GM21576 (cell line): ENCODE results near the gene PALLD.
A peak's percentile ranks its signal among the peaks of the same experiment; 100 is the strongest.

Experiments
- ATAC-seq: cut with Tn5 transposase; IDR thresholded peaks from one replicate; pipeline ENCODE4 v1.9.1; 2021; ENCODE audit warnings: mild to moderate bottlenecking, moderate library complexity; ENCODE audit not compliant: unreplicated experiment

Gene PALLD

DNA sequence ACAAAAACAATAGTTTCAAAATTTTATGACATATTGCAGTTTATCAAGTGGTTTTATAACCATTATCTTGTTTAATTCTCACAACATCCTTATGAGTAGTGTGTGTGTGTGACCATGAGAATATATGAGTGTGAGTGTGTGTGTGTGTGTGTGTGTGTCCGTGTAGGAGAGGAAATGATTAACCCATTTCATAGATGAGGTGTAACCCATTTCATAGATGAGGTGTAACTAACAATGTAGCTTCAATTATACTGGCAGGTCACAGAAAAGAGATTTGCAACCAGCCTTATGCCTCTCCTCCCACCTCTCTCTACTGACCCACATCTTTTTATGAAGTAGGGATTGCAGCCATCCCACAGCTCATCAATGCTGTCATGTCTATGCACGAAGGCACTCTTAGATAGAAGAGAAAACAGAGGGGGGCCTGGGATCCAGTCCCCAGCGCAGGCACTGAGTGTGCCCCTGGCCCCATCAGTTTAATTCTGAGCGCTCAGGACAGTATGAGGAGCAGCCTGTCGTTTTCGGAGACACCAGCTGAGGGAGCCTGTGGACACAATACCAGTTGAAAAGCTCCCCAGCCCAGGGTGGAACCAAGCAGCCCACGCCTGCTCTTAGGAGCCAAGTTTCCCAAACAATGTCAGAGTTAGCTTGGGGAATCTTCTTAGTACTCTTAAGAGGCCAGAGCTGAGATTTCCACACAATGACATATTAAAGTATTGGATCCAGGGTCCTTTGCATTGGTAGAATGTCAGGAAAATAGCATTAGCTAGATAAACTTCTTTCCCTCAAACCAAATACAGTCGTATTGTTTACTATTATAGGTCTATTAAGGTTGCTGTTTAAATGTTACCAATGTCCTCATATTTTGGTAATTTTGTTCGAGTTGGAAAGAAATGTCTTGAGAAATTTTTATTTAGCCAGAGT, 88.6 kb downstream of the PALLD start:
- ATAC-seq, result peak; percentile 82

DNA sequence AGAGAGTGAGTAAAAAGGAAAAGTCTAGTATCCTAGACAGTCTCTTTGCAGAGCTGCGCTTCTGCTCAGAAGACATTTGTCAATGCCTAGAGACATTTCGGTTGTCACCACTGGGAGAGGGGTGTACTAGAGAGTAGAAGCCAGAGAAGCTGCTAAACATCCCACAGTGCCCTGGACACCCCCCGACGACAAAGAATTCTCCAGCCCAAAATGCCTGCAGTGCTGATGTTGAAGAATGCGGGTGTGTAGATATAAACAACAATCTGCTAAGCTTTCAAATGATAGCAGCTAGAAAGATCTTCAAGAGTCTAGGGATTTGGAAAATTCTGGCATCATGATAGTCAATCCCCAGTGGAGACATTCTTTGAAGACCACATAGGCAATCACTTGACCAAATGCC, 90.1 kb downstream of the PALLD start:
- no peak for ATAC-seq

DNA sequence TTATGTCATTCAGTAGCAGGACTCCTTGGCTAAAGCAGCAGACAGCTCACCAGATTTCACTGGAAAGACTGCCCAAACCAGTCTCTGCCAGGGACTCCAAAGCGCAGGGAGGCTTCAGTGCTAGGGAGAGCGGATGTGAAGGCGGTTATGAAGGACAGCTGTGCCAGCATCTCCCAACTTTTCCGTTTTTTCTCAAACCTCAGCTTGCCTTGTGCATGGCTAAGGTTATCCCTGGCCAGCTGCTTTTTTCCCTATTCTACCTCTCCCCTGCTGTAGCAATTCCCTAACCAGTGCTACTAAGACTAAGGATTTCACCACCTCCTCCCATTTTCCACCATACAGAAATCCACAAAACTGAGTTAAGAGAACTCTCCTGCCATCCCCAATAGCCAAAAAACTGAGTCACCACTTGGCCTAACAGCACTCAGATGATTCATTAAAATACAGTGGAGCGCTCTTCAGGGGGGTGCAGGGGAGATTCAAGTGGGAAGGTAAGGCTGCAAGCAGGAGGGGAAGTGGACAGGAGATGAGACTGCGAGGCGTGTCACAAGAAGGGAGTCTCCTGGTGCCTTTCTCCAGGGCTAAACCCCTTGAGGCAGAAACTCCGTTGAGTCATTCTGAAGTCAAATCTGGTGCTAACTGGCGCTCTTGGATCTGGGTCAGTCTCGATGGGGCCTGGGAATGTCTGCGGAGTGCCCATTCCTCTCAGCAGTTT, 90.7 kb downstream of the PALLD start:
- no peak for ATAC-seq

DNA sequence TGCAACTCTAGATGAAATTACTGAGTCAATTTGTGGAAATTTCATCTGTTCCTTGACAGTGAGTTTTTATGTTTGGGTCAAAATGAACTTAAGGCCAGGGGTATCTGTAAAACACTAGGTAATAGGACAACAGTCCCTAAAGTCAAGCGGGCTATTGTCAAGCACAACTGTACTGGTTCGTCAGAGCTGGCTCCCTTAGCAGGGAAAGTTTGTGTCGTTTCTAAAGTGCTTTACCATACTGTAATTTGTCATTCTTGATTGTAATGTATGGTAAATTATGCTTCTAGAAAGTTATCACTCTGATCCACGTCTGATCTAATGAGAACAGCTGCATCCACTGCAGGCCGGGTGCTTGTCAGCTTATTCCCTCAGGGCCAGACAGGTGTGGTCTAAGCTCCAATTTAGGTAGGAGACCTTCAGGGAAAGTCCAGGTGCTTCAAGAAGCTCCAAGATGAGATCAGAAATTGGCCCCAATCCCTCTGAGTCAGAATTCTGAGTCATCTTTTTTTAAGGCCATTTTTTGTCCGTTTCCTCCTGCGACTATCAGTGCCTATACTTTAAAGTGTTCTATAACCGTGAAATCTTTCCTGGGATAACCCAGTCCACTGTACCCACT, 92.2 kb downstream of the PALLD start:
- no peak for ATAC-seq

DNA sequence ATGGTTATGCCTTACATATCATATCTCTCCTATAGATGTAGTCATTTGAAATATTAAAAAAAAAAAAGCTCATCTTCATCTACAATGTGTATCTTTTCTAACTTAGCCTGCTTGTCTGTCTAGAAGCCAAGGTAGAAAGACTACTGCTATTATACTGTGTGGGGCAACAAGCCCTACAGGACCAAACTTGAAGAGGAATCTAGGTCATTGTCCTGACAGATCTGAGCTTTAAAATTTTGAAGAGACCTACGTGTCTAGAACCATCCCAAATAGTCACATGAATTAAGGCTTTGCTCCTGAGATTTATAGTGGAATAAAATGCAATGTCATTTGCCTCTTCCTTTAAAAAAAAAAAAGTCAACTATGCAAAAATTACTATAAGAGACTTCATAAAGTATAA, 95.8 kb downstream of the PALLD start:
- ATAC-seq, result no peak

DNA sequence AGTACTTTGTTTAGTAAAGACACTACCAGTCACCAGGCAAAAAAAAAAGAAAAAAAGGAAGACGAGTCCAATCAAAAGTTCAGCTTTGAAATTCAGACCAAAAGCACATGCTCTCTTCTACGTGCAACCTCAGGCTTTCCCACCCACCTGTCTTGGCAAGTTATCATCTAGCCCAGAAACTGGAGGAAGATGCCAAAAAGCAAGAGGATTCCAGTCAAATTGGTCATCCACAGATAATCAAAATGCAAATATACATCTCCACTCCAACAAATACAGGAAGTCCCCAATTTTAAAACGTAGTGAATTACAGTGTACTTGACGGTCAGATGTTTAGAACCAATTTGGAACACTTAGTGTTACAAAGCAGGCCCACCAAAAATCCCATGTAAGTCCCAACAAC, 96.5 kb downstream of the PALLD start:
- no peak for ATAC-seq

DNA sequence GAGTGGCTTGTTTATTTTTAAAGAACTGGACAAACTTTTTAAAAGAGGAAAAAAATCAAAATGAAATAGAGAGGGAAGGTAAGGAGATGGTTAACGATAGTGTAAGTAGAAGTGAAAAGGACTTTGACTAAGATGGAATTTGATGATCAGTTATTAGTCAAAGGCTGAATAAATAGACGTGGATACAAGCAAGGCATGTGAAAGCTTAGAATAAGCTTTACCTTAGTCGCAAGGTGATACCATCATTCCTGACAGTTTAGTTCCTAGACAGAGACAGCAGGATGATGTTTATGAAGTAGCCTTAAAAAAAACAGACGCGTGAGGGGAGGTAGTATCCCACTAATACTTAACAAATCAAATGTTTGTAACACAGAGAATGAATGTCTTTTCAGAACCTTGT, 97.3 kb downstream of the PALLD start:
- ATAC-seq, result no peak

DNA sequence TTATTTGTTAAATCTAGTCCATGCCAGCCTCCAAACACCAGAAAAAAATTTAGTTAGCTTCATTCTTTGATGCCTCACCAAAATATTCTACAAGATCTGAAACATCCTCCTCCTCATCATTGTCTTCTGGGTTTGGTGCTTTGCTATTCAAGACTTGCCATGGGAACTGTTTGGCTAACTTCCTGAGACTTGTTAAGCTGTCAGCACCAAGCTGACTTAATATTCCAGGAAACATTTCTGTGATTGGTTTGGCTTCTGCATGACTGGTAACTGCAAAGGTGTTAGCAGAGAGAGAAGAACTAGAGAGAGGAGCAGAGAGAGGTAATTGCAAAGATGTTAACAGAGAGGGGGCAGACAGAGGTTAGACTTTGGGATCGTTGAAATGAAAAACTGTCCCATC, 101.3 kb downstream of the PALLD start:
- ATAC-seq, result no peak

DNA sequence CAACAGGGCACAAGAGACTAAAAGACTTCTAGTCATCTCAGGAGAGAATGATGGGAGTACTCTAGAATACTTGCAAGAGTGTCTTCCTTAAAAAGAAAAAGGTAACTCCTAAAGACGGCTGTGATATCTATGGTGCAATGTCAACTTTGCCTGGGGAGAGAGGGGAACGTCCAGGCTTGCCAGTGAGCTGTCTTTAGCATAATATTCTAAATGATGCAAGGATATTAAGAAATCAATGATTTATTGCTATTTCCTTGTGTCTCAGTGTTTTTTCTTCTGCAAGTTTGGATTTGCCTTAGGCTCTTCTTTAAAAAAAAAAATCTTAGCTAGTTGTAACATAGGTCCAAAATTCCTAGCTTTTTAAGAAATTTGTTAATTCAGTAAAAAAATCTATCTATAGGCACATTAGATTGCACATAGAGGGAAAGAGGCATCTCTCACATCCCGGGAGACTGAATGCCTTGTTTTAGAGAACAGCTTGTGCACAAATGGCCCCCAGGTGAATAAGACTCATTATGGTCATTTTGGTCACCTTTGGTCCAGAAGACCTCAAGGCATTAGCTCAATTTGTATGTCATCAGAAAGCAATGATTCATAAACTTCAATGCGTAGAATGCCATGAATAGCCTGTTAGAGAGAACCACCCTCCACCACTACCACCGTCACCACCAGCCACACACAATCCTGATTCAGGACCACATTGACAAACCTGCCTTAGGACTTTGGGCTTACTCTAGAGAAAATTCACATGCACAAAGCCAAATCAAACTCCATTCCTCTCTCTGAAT, 104.1 kb downstream of the PALLD start:
- ATAC-seq, result no peak

DNA sequence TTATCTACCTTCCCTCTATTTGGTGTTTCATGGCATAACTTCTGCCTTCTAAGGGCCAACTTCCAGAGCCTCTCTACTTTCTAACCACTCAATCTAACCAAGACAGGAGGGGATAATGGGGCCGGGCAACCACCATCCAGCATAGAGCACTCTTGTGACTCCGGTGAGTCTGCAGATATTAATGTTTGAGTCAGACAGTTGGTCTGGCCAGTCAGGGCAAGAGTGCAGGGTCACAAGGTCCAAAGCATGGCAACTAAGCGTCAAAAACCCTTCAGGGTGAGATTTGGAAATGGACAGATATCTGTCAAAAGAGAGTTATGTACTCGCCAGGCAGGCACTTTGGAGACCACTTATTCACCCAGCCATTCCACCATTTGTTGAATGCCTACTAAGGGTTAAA, 105.0 kb downstream of the PALLD start:
- no peak for ATAC-seq

DNA sequence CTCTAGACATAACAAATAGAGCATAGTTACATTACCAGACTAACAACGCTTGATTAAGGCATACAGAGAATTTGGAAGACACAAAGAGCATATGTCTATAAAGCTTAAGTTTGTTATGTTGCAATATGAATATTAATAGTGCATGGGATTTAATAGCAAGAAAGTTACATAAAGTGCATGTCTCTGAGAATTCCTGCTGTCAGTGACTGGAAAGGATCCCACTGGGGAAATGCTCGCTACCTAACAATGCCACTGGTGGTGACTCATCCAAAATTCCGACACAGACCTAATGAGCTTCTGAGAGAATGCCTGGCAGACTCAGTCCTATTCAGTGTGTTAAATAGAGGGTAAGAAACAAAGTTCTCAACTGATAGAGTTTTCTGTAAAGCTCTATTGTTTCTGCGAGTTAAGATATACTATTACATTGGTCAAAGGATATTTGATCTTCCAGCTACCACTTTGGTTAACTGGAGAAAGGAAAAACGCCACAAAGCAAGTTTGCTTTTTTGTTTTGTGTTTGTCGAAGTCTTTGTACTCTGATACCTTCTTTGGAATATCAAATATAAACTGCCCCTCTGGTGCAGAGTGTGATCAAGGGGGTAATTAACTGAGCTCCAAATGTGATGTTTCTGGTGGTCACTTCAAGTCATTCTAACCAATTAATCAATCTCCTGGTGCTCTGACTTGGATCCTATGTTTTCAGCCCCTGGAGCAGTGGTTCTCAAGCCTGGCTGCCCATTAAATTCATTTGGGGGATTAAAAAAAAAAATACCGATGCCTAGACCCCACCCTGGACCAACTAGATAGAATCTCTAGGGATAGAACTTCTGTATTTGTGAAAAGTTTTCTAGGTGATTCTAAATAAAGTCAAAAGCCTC, 107.9 kb downstream of the PALLD start:
- ATAC-seq, result no peak

DNA sequence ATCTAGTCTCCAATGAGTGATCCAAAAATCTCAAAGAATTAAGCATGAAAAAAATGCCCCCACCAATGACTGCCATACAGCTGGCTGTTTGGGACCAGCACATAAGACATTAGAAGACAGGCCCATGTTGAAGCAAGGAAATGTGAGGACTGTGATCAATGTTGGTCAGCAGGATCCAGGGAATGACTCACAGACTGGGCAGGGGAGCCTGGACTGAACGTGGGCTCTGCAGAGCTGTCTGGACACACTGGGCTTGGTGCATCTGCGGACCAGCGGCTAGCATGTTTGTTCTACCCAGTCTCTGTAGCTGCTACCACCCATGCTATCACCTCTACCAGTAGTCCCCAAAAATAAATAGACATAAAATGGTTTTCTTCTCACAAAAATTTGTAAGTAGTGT, 108.6 kb downstream of the PALLD start:
- no peak for ATAC-seq

DNA sequence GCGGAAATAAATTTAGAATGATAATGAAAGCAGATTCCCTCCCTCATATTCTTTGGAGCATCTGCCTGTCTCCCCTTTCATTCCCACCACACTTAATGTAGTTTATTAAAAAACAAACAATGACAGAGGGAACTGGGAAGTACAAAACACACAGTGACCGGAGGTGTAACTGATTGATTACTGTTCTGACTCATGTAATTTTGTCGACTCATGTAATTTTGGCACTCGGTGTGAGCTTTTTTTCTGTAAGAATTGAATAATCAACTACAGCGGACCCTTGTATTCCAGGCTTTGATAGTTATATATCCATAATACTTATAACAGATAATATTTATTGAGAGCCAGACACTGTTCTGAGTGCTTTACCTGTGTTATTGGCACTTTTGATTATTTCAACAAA, 110.4 kb downstream of the PALLD start:
- no peak for ATAC-seq

DNA sequence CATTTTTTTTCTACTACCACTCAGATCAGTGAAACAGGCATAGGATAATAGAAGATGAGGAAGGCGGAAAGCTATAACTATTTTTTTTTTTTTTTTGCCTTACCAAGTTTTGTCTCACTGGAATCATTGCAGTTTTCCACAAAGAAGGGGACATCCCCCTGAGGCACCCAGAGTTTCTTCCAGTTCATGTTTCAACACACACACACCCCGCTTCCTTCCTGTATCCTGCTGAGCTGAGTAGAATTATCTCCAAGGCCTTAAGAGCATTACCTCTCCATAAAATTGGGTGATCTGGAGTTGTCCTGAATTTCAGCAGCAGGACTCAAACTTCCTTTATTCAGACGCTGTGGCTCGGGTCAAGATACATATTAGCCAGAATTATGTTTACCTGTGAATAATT, 111.9 kb downstream of the PALLD start:
- no peak for ATAC-seq

DNA sequence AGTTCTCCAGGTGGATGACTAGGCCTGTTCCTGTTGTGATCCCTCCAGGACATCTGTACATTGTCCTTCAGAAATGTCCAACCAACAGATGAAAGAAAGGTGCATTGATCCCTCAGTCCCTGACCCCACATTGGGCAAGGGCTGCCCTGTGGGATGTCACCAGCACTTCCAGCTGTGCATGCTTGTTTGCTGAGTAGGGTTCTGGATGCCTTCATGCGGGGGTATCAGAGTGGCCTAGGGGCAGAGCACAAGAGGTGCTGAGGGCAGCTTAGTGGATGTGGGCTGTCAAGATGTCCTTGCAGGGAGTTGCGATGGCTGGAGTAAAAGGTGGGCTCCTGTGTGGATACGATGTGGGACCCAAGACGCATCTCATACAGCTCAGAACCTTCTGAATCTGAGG, 112.5 kb downstream of the PALLD start:
- no peak for ATAC-seq

DNA sequence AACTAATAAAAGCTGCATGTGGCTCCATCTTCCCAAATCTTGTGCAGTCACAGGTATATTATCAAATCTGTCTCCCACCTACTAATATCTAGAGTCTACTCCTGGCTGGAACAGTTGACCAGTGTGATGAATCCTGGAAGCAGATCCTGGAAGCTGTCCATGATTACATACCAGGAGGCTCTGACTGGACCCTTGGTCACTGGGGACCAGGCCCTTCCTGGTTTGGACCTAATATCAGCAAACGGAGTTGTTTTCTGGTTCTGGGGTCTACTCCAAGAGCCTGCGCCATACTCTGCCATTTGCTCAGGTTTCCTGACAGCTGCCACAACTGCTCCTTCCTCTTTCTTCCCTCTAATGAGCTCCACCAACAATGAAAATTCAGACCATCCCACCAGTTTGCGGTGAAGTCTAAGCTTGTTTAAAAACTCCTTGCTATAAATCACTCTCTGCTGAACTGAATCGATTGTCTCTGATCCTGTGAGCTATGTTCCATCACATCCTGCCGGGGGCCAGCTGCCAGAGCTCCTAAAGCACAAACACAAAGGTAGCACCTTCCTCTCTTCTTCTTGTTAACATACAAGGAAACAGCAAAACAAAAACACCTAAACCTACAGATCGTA, 114.2 kb downstream of the PALLD start:
- no peak for ATAC-seq

DNA sequence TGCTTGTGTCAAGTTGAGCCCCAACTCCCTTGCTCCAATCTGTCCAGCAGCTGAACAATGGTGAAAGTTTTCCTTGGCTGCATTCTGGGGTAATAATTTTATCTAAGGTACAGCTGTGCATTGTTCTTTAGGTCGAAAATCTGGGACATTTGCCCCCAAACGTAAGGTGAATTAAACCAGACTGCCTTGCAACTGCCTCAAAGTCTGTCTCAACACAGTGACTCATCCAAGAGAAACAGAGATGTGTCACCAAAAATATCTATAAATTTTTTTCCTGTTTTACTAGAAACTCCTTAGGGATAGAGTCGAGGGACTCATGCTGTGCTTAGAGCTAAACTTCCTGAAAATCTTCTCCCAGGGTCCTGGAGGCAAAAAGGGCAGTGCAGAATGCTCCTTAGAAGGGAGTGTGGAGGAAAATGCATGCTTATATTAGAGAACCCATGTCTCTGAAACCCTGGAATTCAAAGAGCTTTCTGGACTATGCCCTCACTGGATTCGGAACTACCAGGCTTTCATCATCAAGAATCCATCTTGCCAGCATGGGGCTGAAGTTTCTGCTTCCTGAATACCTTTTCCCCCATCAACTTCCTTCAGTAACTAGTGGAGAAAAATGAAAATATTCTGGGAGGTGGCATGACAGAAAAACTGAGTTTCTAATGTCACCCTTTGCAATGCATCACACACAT, 115.7 kb downstream of the PALLD start:
- no peak for ATAC-seq

DNA sequence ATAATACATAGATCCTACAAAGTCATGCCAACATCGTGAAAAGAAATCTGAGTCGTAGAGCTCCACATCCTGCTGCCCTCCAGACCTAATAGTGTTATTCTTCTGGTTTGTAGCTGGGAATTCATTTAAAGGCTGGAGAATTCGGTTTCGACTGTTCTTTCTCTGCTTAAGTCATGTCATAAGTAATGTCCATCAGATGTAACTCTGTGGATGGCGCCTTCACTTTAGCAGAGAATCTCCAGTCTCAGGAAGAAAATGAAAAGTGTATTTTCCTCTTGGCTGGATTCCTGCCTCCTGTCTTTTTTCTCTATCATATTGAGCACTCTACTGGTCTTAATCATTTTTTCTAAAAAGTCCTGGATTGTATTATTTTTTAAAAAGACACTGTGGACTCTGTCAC, 117.0 kb downstream of the PALLD start:
- no peak for ATAC-seq
